CD8-positive, alpha-beta memory T cell (primary cell): ENCODE measurements around the gene RPH3AL. TPM values are rescaled to one million over a fixed set of nuclear protein-coding genes. Genes with fewer than 3 reads are reported as not detected.

Experiments
- CTCF ChIA-PET: fragments of 350-600 bp; sonication (Branson Sonifier 250); formaldehyde crosslinking; loops from one replicate; lab custom pipeline; 2021; ENCODE audit warnings: antibody characterized with exemption; lab: Charles Lee
- POLR2A ChIA-PET: fragments of 350-600 bp; sonication (Branson Sonifier 250); formaldehyde crosslinking; loops from one replicate; lab custom pipeline; 2021; ENCODE audit warnings: antibody characterized with exemption; lab: Charles Lee
- DNase-seq, 5 donors: peaks; one replicate each; pipeline versions ENCODE4 v3.0.0 to v3.0.0-alpha.2; 2020 to 2022; ENCODE audit warnings: mixed read lengths in 1 of 5
- H3K27ac ChIP-seq: one replicate; pipeline ENCODE4 v1.7.0; 2013; ENCODE audit warnings: low read depth, mild to moderate bottlenecking, low read length, moderate library complexity
- H3K27me3 ChIP-seq: 2 replicates; pipeline ENCODE4 v1.7.0; 2013; ENCODE audit warnings: low read length, mild to moderate bottlenecking; ENCODE audit not compliant: insufficient read depth, poor library complexity, severe bottlenecking
- H3K36me3 ChIP-seq: 2 replicates; pipeline ENCODE4 v1.7.0; 2013; ENCODE audit warnings: mild to moderate bottlenecking, low read length, moderate library complexity; ENCODE audit not compliant: insufficient read depth
- H3K4me1 ChIP-seq: 2 replicates; pipeline ENCODE4 v1.7.0; 2013; ENCODE audit warnings: mild to moderate bottlenecking, low read length, moderate library complexity; ENCODE audit not compliant: insufficient read depth
- H3K4me3 ChIP-seq: 2 replicates; pipeline ENCODE4 v1.7.0; 2013; ENCODE audit warnings: mild to moderate bottlenecking, low read length
- H3K9me3 ChIP-seq: 2 replicates; pipeline ENCODE4 v1.7.0; 2013; ENCODE audit warnings: mild to moderate bottlenecking, low read length
- H3K27ac Mint-ChIP-seq, 8 donors: one replicate each; pipeline ENCODE4 v1.8.0; 2020 to 2021; ENCODE audit warnings: mixed read lengths in 8 of 8, mild to moderate bottlenecking in 6 of 8, inconsistent platforms in 3 of 8, moderate library complexity in 3 of 8
- H3K27me3 Mint-ChIP-seq, 2 donors: one replicate each; pipeline ENCODE4 v1.8.0; 2020 to 2021; ENCODE audit warnings: mixed read lengths in 2 of 2, mild to moderate bottlenecking in 1 of 2, moderate library complexity in 1 of 2
- H3K36me3 Mint-ChIP-seq, 3 donors: one replicate each; pipeline ENCODE4 v1.8.0; 2020 to 2021; ENCODE audit warnings: mixed read lengths in 3 of 3, inconsistent platforms in 1 of 3, mild to moderate bottlenecking in 1 of 3
- H3K4me1 Mint-ChIP-seq, 3 donors: one replicate each; pipeline ENCODE4 v1.8.0; 2020 to 2021; ENCODE audit warnings: mixed read lengths in 3 of 3, inconsistent platforms in 1 of 3, mild to moderate bottlenecking in 1 of 3
- H3K4me3 Mint-ChIP-seq, 7 donors: one replicate each; pipeline ENCODE4 v1.8.0; 2020 to 2021; ENCODE audit warnings: mixed read lengths in 7 of 7, mild to moderate bottlenecking in 6 of 7, moderate library complexity in 4 of 7, inconsistent platforms in 2 of 7
- H3K9me3 Mint-ChIP-seq, 5 donors: one replicate each; pipeline ENCODE4 v1.8.0; 2020 to 2022; ENCODE audit warnings: mixed read lengths in 5 of 5, mild to moderate bottlenecking in 3 of 5, moderate library complexity in 2 of 5, inconsistent platforms in 1 of 5
- polyA plus RNA-seq: library from polyadenylated mRNA; unstranded; fragments of 300-500 nt; fragmentation: Illumina TruSeq; gene quantifications from one replicate; pipeline ENCODE4 v1.2.3, GENCODE V29; 2021
- total RNA-seq, 2 experiments: library from RNA; stranded (reverse); gene quantifications; one replicate each; pipeline ENCODE4 v1.2.3, GENCODE V29; 2021

Gene RPH3AL
- total and polyA plus RNA-seq, 3 experiments from 2014 or later: 0.91 to 3.7 (median 2.0) TPM

GRCh38 chr17:353838-354234, 1.2 kb upstream of the RPH3AL start:
- Mint-ChIP-seq H3K4me1 (peaks cover 0 to 2% (median 0%) of the 10 kb centered on the region in 3 donors), H3K36me3 (no peaks in the 10 kb centered on the region), H3K27me3 (peaks cover 0 to 2% of the 10 kb centered on the region in 2 donors), H3K4me3 (no peak overlapping the region), H3K27ac (peak overlapping the region in 2 of 8 donors; percentile 29 to 39), H3K9me3 (no peaks in the 10 kb centered on the region)
- no peak for DNase-seq
- Histone ChIP-seq H3K36me3 (no peaks in the 10 kb centered on the region), H3K27ac (no peak overlapping the region), H3K9me3 (no peaks in the 10 kb centered on the region), H3K27me3 (no peaks in the 10 kb centered on the region), H3K4me3 (no peak overlapping the region), H3K4me1 (no peaks in the 10 kb centered on the region)
- ChIA-PET CTCF (no interaction called here), POLR2A (no interaction called here)

GRCh38 chr17:353213-353837, 718 bp upstream of the RPH3AL start:
- CTCF ChIA-PET: no interaction called here
- H3K27ac Mint-ChIP-seq: peak overlapping the region in 2 of 8 donors; percentile 29 to 39

GRCh38 chr17:351875-352420, 659 bp downstream of the RPH3AL start:
- no peak for DNase-seq
- ChIA-PET CTCF (no interaction called here), POLR2A (no interaction called here)
- H3K36me3 ChIP-seq: no peaks in the 10 kb centered on the region
- no peaks in the 10 kb centered on the region for H3K9me3 ChIP-seq
- Mint-ChIP-seq H3K36me3 (no peaks in the 10 kb centered on the region), H3K9me3 (no peaks in the 10 kb centered on the region), H3K27me3 (peaks cover 0 to 2% of the 10 kb centered on the region in 2 donors), H3K27ac (peak overlapping the region in 1 of 8 donors; percentile 47), H3K4me1 (peaks cover 0 to 2% (median 0%) of the 10 kb centered on the region in 3 donors), H3K4me3 (no peak overlapping the region)
- no peaks in the 10 kb centered on the region for H3K27me3 ChIP-seq
- H3K27ac ChIP-seq: no peak overlapping the region
- H3K4me1 ChIP-seq: no peaks in the 10 kb centered on the region
- H3K4me3 ChIP-seq: no peak overlapping the region

More at GRCh38 chr17:353213-353837, 718 bp upstream of the RPH3AL start:
- Mint-ChIP-seq H3K4me3 (no peak overlapping the region), H3K36me3 (no peaks in the 10 kb centered on the region), H3K27me3 (peaks cover 0 to 2% of the 10 kb centered on the region in 2 donors), H3K9me3 (no peaks in the 10 kb centered on the region), H3K4me1 (peaks cover 0 to 2% (median 0%) of the 10 kb centered on the region in 3 donors)
- H3K36me3 ChIP-seq: no peaks in the 10 kb centered on the region
- no peak for DNase-seq
- POLR2A ChIA-PET: no interaction called here
- no peaks in the 10 kb centered on the region for H3K4me1 ChIP-seq
- H3K27ac ChIP-seq: no peak overlapping the region
- no peaks in the 10 kb centered on the region for H3K9me3 ChIP-seq
- no peak overlapping the region for H3K4me3 ChIP-seq
- no peaks in the 10 kb centered on the region for H3K27me3 ChIP-seq

- peaks cover 0 to 2% of the 10 kb centered on the region in 2 donors for H3K27me3 Mint-ChIP-seq
- no peak for DNase-seq
- no peaks in the 10 kb centered on the region for H3K36me3 Mint-ChIP-seq
- CTCF ChIA-PET: no interaction called here
- POLR2A ChIA-PET: no interaction called here
- no peaks in the 10 kb centered on the region for H3K4me1 ChIP-seq
- no peak overlapping the region for H3K4me3 Mint-ChIP-seq
- peaks cover 0 to 2% (median 0%) of the 10 kb centered on the region in 3 donors for H3K4me1 Mint-ChIP-seq
- H3K9me3 Mint-ChIP-seq: no peaks in the 10 kb centered on the region
- peak overlapping the region in 1 of 8 donors; percentile 33 for H3K27ac Mint-ChIP-seq
- H3K4me3 ChIP-seq: no peak overlapping the region
- H3K36me3 ChIP-seq: no peaks in the 10 kb centered on the region
- H3K27me3 ChIP-seq: no peaks in the 10 kb centered on the region
- H3K27ac ChIP-seq: no peak overlapping the region
- no peaks in the 10 kb centered on the region for H3K9me3 ChIP-seq
Measured at GRCh38 chr17:351449-351738, 1.2 kb downstream of the RPH3AL start.

GRCh38 chr17:350706-351448, 1.7 kb downstream of the RPH3AL start:
- H3K4me1 Mint-ChIP-seq: peaks cover 0 to 2% (median 0%) of the 10 kb centered on the region in 3 donors
- Histone ChIP-seq H3K27me3 (no peaks in the 10 kb centered on the region), H3K36me3 (no peaks in the 10 kb centered on the region), H3K4me3 (no peak overlapping the region), H3K27ac (no peak overlapping the region), H3K4me1 (no peaks in the 10 kb centered on the region), H3K9me3 (no peaks in the 10 kb centered on the region)
- no peak overlapping the region for H3K4me3 Mint-ChIP-seq
- ChIA-PET POLR2A (no interaction called here), CTCF (no interaction called here)
- H3K9me3 Mint-ChIP-seq: no peaks in the 10 kb centered on the region
- H3K27ac Mint-ChIP-seq: peak overlapping the region in 2 of 8 donors; percentile 33 to 51
- no peak for DNase-seq
- no peaks in the 10 kb centered on the region for H3K36me3 Mint-ChIP-seq
- H3K27me3 Mint-ChIP-seq: peaks cover 0 to 2% of the 10 kb centered on the region in 2 donors

- Mint-ChIP-seq H3K27me3 (peaks cover 0 to 2% of the 10 kb centered on the region in 2 donors), H3K4me1 (peaks cover 0 to 2% (median 0%) of the 10 kb centered on the region in 3 donors), H3K36me3 (no peaks in the 10 kb centered on the region), H3K9me3 (no peaks in the 10 kb centered on the region), H3K27ac (no peak overlapping the region), H3K4me3 (no peak overlapping the region)
- no peaks in the 10 kb centered on the region for H3K9me3 ChIP-seq
- no peaks in the 10 kb centered on the region for H3K36me3 ChIP-seq
- H3K27ac ChIP-seq: no peak overlapping the region
- no peaks in the 10 kb centered on the region for H3K27me3 ChIP-seq
- ChIA-PET CTCF (no interaction called here), POLR2A (no interaction called here)
- DNase-seq: no peak
- H3K4me3 ChIP-seq: no peak overlapping the region
- H3K4me1 ChIP-seq: no peaks in the 10 kb centered on the region
Measured at GRCh38 chr17:349666-350065, 2.9 kb downstream of the RPH3AL start.

- Histone ChIP-seq H3K27ac (no peak overlapping the region), H3K4me1 (no peaks in the 10 kb centered on the region), H3K27me3 (no peaks in the 10 kb centered on the region), H3K4me3 (no peak overlapping the region), H3K9me3 (no peaks in the 10 kb centered on the region), H3K36me3 (no peaks in the 10 kb centered on the region)
- ChIA-PET CTCF (no interaction called here), POLR2A (no interaction called here)
- Mint-ChIP-seq H3K4me1 (peaks cover 0 to 2% (median 0%) of the 10 kb centered on the region in 3 donors), H3K4me3 (no peak overlapping the region), H3K36me3 (peaks cover 0 to 2% (median 0%) of the 10 kb centered on the region in 3 donors), H3K27me3 (peaks cover 0 to 4% of the 10 kb centered on the region in 2 donors), H3K9me3 (peaks cover 0 to 2% (median 0%) of the 10 kb centered on the region in 5 donors), H3K27ac (peak overlapping the region in 2 of 8 donors; percentile 41 to 45)
- no peak for DNase-seq
Measured at GRCh38 chr17:348692-349425, 3.7 kb downstream of the RPH3AL start.
